ENCODE data around the gene HIVEP3.

Gene HIVEP3

DNA sequence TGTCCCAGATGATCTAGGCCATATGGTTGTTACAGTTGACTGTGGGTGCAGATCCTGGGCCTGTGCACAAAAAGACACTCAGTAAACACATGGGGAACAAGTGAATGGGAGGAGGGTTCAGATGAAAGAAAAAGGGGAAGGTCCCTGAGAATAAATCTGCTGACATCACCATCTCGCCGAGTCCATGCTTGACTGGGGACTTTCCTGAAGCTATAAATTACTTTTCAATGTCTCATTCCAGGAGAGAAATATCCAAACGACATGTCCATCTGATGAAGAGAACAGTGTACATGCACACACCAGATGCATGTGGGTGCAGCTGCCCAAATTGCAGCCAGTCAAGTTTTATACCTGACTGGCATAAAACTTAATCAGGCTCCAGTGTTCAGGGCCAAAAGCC is 109.0 kb downstream of the HIVEP3 start:
- no peak for DNase-seq

DNA sequence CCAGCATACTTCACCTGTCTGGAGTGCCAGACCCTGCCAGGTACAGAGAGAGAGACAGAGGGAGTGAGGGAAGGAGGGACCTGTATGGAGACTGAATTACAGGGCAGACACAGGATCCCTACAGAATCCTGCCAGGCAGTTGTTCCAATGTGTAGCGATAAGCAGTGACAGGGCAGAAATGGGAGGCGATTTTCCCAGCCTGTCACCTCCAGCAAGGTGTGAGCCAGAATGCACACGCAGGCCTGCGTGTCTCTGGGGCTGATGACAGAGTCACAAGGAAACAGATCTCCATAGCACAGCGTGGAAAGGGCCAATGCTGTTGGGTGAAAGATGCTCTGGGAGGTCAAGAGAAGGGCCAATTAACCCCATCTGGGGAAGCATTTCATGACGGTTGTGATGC is 111.3 kb downstream of the HIVEP3 start:
- no peak for DNase-seq

DNA sequence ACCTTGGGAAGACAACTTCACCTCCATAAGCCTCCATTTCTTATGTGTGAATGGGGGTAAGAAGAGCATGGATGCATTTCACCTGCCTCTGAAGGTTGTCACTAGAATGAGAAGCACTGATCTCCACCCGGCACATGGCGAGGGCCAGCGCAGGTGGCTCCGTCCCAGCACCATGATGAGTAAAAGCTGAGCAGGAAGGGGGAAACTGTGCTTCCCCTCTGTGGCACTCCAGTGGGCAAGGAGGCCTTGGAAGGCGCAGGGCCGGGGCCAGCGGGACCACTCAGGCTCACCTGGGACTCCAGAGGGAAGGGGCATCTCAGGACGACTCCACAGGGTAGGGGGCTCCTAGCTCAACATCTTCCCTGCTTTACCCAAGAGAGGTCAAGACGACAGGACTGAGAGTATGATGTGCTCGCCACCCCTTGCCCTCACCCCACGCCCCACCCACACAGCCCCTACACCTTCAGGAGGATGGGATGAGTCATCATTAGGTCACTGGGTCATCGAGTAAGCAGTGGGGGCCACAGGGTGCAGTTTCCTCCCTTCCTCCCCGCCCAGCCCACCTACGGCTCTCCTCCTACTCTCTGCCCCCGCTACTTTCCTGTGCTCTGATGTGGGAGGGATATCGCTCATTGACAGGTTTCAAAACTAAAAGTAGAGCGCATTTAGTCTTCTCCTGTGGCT is 112.1 kb downstream of the HIVEP3 start:
- no peak for DNase-seq

DNA sequence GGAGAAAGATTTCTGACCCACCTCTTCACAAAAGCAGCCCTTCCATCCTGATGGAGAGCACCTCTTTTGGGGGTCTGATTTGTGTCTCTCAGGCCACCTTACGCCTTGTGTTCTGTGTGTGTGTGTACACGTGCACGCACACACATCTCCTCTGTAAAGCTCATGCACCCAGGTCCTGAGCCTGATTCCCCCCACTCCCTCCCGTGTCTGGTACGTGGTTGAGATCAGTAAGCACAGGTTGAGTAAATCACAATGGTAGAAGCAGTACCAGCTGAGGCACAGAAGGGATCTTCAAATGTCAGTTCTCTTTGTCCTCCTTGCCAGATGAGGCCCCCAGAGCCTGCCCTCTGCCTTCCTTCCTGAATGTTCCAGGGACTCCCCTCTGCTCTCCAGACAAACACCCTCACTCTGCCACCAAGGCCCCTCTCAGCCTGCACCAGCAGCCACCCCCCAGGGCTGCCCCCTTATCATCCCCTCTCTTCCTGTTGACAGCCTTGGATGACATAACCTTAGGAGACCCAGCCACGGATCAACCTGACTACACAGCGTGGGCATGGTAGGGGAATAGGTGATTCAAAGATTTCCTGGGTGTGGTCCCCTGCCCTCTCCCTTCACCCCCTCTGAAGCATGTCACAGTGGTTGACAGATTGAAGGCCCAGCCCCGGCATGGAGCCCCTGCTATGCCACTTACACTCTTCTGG is 112.8 kb downstream of the HIVEP3 start:
- DNase-seq, result no peak

DNA sequence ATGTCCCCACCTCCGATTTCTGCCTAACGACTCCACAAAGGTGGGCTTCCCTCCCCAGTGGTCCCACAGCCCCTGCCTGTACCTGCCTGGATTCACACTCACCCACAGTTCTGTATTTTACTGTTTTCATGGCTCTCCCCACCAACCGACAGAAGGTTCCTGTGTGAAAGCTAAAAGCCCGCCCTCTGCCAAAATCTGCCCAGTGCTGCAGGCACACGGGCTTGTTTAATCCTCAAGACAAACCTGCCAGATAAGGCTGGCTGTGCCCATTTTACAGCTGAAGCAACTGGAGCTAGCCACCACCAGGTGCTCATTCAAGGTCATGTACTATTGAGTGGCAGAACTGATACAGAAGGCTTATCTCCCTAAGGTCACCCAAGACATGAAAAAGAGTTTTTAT is 114.5 kb downstream of the HIVEP3 start:
- peak; percentile 48 for DNase-seq

DNA sequence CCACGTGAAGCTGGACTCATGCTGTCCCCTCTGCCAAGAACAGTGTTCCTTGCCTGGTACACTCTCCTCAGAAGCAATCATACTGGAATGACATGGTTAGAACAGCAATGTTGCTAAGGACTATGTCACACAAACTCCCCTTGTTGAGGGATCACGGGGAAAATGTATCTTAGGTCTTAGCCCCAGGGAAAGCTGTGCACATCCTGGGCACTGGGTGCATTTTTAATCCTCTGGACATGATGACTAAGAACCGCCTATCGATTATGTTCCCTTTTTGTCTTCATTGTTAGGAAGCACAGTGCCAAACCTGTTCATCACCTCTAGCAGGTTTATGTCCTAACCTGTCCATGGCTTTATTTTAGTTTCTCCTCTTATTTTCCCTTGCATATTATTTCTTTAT is 115.1 kb downstream of the HIVEP3 start:
- DNase-seq, result no peak

DNA sequence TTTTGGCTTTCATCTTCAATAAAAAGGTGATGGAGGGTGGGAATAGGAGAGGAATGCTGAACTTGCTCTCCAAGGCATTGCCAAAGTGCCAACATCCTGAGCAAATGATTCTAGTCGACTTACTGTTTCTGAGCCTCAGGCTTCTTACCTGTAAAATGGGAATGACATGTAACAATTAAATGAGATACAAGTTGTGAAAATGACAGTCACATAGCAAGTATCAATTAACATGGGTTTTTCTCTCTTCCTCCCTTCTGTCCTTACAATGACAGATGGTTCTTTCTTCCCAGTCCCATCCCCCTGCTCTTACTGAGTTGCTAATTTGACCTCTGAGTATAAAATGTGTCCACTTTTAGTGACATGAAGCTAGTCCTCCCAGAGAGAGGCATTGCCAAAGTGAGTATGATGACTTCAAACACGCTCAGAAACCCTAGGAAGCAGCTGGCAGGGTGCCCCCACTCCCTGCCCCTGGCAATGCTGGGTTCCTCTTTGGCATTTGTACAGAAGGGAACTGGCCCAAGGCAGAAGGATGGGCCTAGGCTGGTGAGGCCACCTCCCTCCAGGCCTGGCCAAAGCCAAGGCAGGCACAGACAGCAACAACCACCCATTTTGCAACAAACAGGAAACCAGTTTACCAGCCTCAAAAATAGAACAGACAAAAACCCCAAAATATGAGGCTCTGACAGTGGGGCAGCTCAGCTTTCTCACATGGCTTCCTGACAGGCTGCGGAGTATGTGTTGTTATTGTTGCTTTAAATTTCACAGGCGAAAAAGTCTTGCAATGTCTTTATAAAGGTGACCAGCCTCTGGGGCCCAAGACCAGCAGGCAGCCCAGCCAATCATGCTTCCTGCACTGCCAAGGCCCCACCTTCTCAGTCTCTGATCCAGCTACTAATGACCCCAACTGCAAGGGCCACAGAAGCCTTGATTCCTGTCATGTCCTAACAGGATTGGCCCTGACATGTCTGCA is 115.9 kb downstream of the HIVEP3 start:
- peak; percentile 88 for DNase-seq

DNA sequence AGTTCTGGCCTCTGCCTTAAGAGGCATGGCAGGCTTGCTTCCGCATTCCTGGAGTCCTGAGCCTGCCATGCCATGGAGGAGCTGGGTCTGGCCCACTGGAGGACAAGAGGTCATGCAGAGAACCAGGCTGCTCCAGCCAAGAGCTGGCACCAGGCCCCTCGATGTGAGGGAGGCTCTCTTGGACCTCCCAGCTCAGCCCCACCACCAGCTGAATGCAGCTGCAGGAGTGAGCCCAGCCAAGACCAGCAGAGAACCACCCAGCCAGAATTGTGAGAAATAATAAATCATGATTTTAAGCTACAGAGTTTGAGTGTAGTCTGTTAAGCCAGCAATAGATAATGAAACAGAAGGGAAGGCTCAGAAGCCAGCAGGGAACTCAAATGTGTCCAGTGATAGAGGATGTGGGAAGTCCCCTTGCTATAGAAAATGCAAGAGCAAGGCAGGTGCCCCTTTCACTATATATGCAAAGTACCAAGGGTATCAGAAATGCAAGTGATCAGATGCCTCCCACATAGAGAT is 118.4 kb downstream of the HIVEP3 start:
- DNase-seq, result no peak

DNA sequence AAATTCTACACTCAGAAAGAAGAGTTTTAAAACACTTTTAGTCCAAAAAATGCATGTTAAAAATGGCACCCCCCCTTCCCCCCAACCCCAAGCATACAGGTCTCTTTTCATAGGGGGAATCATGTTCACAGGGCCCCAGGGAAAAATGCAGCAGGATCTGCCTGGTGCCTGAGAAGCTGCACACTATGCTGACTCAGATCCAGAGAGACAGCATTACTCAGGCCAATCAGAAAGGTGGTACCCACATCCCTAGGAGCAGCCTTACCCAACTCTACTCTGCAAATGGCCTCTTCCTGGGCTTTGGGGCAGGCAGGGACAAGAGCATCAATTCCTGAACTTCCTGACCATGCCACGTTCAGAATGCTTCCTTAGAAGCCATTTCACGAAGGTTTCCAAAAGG is 119.0 kb downstream of the HIVEP3 start:
- DNase-seq, result no peak

DNA sequence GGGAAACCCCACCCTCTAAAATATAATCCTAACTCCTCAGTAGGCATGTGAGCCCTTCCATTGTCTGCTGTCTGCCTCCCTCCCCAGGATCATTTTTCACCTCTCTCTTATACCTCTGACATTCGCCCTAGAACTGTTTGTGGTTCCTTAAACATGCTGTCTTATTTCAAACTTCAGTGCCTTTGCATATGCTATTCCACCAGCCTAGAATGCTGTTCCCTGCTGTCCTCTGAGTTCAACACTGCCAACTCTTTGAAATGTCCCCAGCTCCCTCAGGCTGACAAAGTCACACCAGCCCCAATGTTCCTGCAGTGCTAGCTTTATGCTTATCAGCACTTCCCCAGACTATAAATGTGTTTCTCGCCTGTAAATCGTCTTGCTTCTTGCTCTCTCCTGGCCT is 119.5 kb downstream of the HIVEP3 start:
- DNase-seq, result no peak

DNA sequence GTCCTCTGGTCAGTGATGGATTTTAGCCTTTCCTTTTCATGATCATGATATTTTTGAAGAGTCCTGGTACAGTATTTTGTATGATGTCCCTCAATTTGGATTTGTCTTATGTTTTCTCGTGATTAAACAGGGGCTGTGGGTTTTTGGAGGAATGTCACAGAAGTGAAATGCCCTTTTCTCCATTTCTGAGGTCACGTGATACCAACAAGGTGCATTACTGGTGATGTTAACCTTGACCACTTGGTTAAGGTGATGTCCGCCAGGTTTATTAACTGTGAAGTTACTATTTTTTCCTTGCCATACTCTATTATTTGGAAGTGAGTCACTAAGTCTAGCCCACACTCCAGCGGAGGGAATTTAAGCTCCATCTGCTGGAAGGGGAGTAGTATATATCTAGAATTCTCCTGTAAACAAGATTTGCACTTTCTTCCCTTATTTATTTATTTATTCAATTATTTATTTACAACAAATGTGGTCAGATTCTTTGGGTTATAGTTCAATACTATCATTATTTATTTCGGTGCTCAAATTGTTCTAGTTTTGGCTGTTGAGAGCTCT is 123.4 kb downstream of the HIVEP3 start:
- DNase-seq, result no peak

DNA sequence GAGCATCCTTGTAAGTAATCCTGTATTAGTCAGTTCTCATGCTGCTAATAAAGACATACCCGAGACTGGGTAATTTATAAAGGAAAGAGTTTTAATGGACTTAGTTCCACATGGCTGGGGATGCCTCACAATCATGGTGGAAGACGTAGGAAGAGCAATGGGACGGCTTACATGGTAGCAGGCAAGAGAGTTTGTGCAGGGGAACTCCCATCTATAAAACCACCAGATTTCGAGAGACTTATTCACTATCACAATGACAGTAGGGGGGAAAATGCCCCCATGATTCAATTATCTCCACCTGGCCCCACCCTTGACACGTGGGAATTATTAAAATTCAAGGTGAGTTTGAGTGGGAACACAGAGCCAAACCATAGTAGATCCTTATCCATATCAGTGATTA is 124.7 kb downstream of the HIVEP3 start:
- DNase-seq, result no peak

DNA sequence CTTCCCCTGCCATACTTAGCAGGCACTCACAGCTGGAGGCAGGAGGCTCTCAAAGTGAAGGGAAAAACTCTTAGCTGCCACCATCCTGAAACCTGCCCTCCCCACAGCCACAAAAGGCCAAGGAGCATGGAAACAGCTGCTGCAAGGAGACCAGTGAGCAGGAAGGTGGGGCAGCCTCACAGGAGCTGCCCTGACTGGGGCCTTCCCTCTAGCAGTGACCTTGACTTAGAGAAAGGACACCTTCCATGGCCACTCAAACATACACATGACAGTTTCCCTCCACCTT is 126.3 kb downstream of the HIVEP3 start:
- DNase-seq, result no peak

DNA sequence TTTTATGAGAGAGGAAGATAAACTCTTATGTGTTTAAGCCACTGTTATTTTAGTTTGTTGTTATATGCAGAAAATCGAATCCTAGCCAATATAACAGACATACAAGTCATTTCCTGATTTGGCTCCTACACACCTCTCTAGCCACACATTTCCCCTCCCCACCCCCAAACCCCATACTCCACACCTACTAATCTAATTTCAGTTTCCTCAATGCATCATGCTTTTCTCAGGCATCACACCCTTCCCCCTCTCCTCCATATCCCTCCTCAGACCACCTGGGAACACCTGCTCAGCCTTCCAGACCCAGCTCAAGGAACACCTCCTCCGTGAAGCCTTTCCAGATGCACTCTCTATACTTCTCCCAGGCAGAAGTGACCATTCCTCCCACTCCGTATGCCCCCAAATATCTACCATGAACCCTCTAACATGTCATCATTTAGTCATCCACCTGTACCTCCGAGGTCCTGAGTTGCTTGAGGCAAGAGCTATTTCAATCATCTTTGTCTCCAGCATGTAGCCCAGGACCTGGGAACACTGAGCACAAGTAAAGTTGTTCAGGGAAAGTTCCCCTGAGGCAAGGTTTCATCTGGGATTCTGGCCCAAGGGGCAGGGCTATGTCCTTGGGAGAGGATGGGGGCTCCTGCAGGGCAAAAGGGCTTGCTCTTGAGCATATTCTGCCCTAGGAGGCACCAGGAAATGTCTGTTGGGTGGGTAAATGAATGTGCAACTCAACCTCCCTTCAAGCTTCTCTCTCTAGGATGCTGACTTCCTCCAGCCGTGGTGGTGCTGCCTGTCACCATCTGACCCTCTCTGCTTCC is 126.8 kb downstream of the HIVEP3 start:
- peak; percentile 35 for DNase-seq

DNA sequence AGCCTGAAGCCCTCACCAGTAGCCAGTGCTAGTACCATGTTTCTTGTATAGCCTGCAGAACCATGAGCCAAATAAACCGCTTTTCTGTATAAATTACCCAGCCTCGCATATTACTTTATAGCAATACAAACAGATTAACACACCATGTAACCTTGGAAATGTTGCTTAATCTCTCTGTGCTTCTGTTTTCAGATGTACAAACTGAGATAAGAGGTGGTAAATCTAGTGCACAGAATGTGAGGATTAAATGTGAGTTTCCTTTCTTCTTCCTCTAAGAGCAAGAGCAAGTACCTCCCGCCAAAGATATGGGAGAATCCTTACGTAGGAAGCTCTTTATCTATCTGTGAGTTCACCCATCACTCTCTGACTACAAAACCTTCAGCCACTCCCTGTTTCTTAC is 128.4 kb downstream of the HIVEP3 start:
- DNase-seq, result peak; percentile 65

DNA sequence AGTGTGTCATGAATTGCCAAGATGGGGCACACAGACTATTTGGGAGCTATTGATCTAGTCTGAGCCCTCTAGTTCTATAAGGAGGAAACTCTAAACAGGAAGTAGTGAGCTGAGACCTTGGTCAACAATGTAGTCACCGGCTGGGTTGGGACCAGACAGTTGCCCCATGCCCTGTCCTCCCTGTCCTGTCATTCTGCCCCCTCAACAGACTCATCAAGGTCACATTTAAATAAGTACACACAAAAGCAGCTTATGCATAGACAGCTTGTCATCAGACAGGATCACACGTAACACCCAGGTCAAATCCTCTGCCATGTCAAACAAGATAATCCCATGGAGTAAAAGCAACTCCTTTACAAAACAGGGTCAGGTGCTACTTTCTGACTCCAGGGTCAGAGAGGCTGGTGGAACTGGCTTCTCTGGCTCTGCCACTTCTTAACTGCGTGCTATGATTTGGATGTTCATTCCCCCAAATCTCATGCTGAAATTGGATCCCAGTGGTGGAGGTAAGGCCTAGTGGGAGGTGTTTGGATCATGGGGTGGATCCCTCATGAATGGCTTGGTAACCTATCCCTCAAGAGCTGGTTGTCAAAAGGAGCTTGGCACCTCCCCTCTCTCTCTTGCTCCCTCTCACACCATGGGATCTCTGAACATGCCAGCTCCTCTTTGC is 128.9 kb downstream of the HIVEP3 start:
- no peak for DNase-seq

DNA sequence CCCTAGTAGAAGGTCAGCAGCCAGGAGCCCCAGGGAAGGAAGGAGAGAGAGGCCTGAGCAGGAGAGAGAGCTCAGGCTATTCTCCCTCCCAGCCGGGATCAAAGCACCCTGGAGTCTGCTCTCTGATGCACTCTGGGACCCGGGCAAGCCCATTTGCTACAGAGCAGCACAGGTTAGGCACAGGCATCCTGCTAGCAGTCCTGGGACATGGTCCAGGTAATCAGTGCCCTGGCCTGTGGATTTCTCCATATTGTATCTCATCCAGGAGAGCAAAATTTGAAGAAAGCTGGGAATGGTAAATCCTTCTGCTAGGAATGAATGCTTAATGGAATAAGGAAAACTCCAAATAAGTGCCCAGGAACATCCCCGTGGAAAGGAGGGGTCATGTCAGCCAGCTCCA is 130.3 kb downstream of the HIVEP3 start:
- DNase-seq, result no peak

DNA sequence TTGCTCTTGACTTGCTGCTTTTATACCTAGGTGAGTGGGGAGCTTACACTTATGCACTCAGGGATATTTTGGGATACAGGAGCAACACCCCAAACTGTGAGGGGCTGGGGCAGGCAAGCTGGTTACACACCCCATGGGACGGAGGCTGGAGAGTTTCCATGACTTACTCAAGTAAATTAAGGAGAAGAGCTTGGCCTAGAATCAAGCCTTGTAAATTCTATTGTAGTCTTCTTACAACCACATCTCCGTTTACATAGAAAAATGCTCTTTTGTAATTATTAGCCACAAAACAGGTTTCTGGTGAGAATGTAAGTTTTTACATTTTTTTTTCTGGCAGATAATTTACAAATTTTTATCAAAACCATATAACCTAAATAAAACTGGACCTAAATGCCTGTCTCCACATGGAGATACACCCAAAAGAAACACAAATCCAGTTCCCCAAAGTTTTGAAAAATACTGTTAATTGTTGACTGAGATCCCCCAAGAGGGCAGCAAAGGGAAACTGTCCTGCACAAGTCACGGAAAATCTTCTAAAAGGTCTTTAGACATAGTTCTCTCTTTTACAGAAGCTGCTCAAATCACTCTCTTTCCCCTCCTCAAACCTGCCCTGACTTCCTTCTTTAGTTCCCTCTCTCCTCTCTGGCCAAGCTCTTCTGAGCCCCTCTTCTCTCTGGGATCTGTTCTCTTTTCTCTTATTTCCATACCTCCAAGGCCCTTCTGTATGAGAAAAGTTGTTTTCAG is 134.0 kb downstream of the HIVEP3 start:
- peak; percentile 51 for DNase-seq

DNA sequence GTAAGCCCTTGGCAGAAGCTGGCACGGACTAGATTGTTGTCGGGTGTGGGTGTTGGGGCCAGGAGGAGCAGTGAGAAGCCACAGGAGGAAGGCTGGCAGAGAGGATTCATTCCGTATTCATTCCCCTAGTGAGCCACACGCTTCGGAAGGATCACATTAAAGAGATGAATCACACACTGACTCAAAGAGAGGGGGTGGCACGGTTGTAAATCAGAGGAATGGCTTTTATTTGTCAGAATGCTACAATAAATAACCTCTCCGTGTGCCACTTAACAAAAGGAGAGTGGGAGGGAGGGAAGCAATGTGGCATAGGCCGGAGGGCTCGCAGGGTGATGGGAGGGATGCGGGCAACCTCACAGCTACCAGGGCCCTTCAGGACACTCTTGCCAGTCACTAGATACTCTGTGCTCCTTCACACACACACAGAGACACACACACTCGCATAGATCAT is 135.5 kb downstream of the HIVEP3 start:
- no peak for DNase-seq

DNA sequence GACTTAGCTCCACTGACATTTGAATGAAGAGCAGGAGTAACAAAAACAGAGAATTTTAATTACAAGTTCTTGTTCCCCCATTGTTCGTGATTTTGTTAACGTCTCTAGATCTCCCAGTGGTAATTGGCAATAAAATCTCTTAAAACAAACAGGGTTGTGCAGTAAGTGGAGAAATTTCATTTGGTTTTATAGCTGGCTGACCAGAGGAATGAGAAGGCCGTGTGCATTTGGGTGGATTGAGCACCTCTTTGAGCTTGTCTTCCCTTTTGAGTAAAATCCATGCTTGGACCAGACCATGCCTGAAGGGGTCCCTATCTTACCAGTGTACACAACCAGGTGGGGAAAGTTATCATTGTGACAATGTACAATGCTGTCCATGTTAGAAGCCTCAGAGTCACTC is 137.8 kb downstream of the HIVEP3 start:
- DNase-seq, result no peak

DNA sequence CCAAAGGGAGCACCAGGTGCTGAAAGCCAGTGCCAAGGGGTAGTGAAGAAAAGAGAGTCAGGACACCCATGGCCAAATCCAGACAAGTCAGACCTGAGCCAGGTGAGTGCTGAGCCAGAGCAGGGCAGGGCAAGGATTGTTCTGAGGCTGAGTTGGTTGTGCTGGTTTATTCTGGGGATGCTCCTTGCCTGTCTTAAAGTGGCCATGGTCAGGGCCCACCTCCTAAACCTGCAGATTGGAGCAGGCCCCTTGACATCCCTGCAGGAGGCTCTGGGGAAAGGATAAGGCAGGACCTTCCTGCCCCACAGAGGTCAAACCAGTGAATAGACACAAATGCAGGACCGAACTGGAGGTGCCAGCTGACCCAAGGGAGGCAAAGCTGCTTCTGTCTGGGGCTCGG is 138.4 kb downstream of the HIVEP3 start:
- no peak for DNase-seq
